Neural crest cell (in vitro differentiated cells): ENCODE data around the gene DKK1. TPM values are rescaled to one million over a fixed set of nuclear protein-coding genes. Genes with fewer than 3 reads are reported as not detected.

Experiments
- DNase-seq: peaks from one replicate; pipeline ENCODE4 v3.0.0; 2021; ENCODE audit warnings: low read depth, mixed read lengths, low spot score
- H3K27ac Mint-ChIP-seq: one replicate; pipeline ENCODE4 v1.8.0; 2021; ENCODE audit warnings: mild to moderate bottlenecking, mixed read lengths; ENCODE audit not compliant: unreplicated experiment
- H3K27me3 Mint-ChIP-seq: 2 replicates; pipeline ENCODE4 v1.8.0; 2021; ENCODE audit warnings: low read depth, mild to moderate bottlenecking, mixed read lengths
- H3K36me3 Mint-ChIP-seq: 2 replicates; pipeline ENCODE4 v1.8.0; 2021; ENCODE audit warnings: low read depth, mild to moderate bottlenecking, mixed read lengths
- H3K4me1 Mint-ChIP-seq: 2 replicates; pipeline ENCODE4 v1.8.0; 2021; ENCODE audit warnings: mixed read lengths
- H3K4me3 Mint-ChIP-seq: one replicate; pipeline ENCODE4 v1.8.0; 2021; ENCODE audit warnings: mild to moderate bottlenecking, mixed read lengths
- H3K9me3 Mint-ChIP-seq: 2 replicates; pipeline ENCODE4 v1.8.0; 2021; ENCODE audit warnings: mixed read lengths
- CTCF ChIP-seq: fragments of 200-600 bp; sonication (generic); conservative IDR thresholded peaks from 2 replicates; pipeline ENCODE4 v1.5.0; 2021; ENCODE audit warnings: antibody characterized with exemption, mild to moderate bottlenecking
- total RNA-seq: library from RNA; stranded (reverse); gene quantifications from 2 replicates; pipeline ENCODE4 v1.2.1, GENCODE V29; 2021

DKK1 gene
- total RNA-seq, 1 donor from 2014 or later, result 3.9 TPM

- Mint-ChIP-seq H3K27me3 (no peaks in the 10 kb centered on the region), H3K36me3 (no peaks in the 10 kb centered on the region), H3K27ac (no peak overlapping the region), H3K4me1 (no peaks in the 10 kb centered on the region), H3K4me3 (no peak overlapping the region), H3K9me3 (no peaks in the 10 kb centered on the region)
- DNase-seq, result no peak
- no peak for TF ChIP-seq CTCF
These were observed 12.3 kb downstream of the DKK1 start for GRCh38 chr10:52326382-52326781.

DNA sequence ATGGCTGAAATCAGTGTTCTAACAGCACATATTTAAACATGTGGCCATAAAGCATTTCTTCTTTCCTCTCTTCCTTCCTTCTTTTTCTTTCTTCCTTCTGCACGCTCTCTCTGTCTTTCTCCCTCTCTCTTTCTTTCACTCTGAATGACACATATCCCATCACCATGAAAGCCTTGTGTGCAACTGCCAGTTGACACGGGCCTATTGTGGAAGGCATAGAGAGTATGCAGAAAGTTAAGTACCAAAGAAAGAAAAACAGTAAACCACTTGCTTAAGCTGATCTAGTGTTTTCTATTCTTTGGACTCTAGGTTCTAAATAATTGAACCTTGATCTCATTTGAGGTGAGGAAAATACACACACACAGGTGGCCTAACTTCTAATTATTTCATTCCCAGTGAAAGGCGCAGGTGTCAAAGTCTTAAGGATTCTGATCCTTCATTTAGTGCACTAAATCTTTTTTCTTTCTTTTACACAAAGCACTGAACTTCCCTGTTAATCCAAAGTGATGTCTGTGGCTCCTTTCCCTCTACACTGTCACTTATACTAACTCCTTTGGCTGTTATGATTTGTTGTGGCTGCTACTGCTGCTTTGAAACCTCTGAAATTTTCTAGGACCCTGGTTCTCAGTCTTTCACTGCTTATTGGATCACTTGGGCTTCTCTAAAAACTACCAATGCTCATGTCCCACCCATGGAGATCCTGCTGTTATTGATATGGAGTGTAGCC, 17.7 kb downstream of the DKK1 start:
- no peaks in the 10 kb centered on the region for H3K27me3 Mint-ChIP-seq

GRCh38 chr10:52332815-52333214, 18.7 kb downstream of the DKK1 start:
- Mint-ChIP-seq H3K36me3 (no peaks in the 10 kb centered on the region), H3K9me3 (no peaks in the 10 kb centered on the region), H3K27me3 (peaks cover 2% of the 10 kb centered on the region), H3K4me1 (peaks cover 14% of the 10 kb centered on the region), H3K27ac (no peak overlapping the region), H3K4me3 (no peak overlapping the region)
- TF ChIP-seq CTCF, result no peak
- no peak for DNase-seq

More for the DNA sequence above, 17.7 kb downstream of the DKK1 start:
- Mint-ChIP-seq H3K4me3 (no peak overlapping the region), H3K27ac (no peak overlapping the region), H3K36me3 (no peaks in the 10 kb centered on the region), H3K9me3 (no peaks in the 10 kb centered on the region), H3K4me1 (peaks cover 14% of the 10 kb centered on the region)
- no peak for TF ChIP-seq CTCF
- no peak for DNase-seq

DNA sequence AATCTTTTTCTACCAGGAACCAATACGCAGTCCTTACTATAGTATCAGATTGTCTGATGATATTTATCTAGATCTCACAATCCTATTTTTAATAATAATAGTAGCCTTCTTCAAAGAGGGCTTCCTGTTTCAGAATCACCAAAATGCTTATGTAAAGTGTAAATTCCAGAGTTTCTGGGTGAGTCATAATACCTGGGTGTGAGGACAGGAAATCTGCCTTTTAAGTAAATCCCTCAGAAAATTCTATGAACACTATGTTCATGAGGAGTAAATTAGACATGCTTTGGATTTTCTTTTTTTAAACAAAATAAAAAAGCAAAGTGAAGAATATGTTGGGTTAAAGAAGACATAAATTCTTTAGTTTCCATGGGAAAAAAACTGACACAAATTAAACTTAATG, 20.5 kb downstream of the DKK1 start:
- Mint-ChIP-seq H3K27ac (no peak overlapping the region), H3K4me3 (no peak overlapping the region), H3K4me1 (peaks cover 14% of the 10 kb centered on the region), H3K27me3 (peaks cover 4% of the 10 kb centered on the region), H3K36me3 (no peaks in the 10 kb centered on the region), H3K9me3 (no peaks in the 10 kb centered on the region)
- no peak for DNase-seq
- TF ChIP-seq CTCF, result no peak

DNA sequence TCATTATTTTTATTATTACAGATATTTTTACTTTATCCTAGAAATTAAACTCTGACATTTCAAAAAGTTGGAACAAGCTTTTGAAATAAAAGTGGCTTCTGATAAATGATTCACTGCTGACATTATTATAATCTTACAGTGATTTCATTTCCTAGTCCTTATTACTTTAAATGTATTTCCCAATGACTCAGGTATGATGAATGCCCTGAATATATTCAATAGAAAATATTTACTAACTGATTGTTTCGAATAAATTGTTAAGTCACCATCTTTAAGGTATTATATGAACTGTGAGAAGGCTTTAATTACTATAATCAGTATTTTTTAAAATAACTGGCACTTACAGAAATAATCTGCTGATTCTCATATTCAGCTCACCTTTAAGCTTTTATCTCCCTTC, 21.6 kb downstream of the DKK1 start:
- no peak for DNase-seq
- Mint-ChIP-seq H3K27ac (no peak overlapping the region), H3K27me3 (peaks cover 4% of the 10 kb centered on the region), H3K4me3 (no peak overlapping the region), H3K4me1 (peaks cover 14% of the 10 kb centered on the region), H3K36me3 (no peaks in the 10 kb centered on the region), H3K9me3 (no peaks in the 10 kb centered on the region)
- no peak for TF ChIP-seq CTCF
